A549 (cell line): ENCODE measurements around the gene FRY. TPM values are rescaled to one million over a fixed set of nuclear protein-coding genes. Genes with fewer than 3 reads are reported as not detected.

Source experiments
- ATAC-seq, 2 experiments: fragments of 200-7000 bp in 1 of 2; fragments of >200 bp in 1 of 2; cut with Nextera tagmentation in 1 of 2; cut with Tn5 transposase in 1 of 2; 3 replicates each; pipeline versions ENCODE4 v1.8.0 to v1.9.1; 2018 to 2020; ENCODE audit warnings: mild to moderate bottlenecking in 1 of 2, moderate library complexity in 1 of 2
- CTCF ChIA-PET: fragments of 300-600 bp; sonication (Branson Sonifier 250); formaldehyde crosslinking; extraction: SDS; loops from one replicate; lab custom pipeline; 2021; ENCODE audit warnings: antibody characterized with exemption, inconsistent platforms; lab: Yijun Ruan, JAX
- POLR2A ChIA-PET: fragments of 350-600 bp; formaldehyde crosslinking; extraction: SDS; loops from one replicate; lab custom pipeline; 2021; ENCODE audit warnings: antibody characterized with exemption, inconsistent platforms; lab: Yijun Ruan, JAX
- DNase-seq, 2 experiments: peaks; one replicate each; pipeline versions ENCODE4 v3.0.0 to v3.0.0-alpha.2; 2011 to 2016; ENCODE audit warnings: low read depth in 1 of 2, low spot score in 1 of 2
- FAIRE-seq: peaks from 2 replicates; lab custom pipeline; 2011; peaks lifted over from hg19 to GRCh38; lab: Jason Lieb, UNC
- H3K27ac ChIP-seq, 2 experiments: fragments of >200 bp; sonication (Bioruptor Twin); formaldehyde crosslinking; 3 replicates each; pipeline ENCODE4 v1.5.1; 2016 to 2017
- H3K4me1 ChIP-seq: fragments of >200 bp; sonication (Bioruptor Twin); formaldehyde crosslinking; 3 replicates; pipeline ENCODE4 v1.6.1; 2016
- H3K4me2 ChIP-seq: fragments of >200 bp; sonication (Bioruptor Twin); formaldehyde crosslinking; 3 replicates; pipeline ENCODE4 v1.6.1; 2016
- H3K4me3 ChIP-seq: fragments of >200 bp; sonication (Bioruptor Twin); formaldehyde crosslinking; 3 replicates; pipeline ENCODE4 v1.5.1; 2016
- H3K9me3 ChIP-seq: fragments of >200 bp; sonication (Bioruptor Twin); formaldehyde crosslinking; 3 replicates; pipeline ENCODE4 v1.6.1; 2016
- CBX8 ChIP-seq: fragments of 200-600 bp; sonication (generic); IDR thresholded peaks from 2 replicates; pipeline ENCODE4 v1.6.1; 2016
- CHD4 ChIP-seq: fragments of 200-600 bp; sonication (generic); IDR thresholded peaks from 2 replicates; pipeline ENCODE4 v1.6.1; 2016; ENCODE audit warnings: antibody characterized with exemption, mild to moderate bottlenecking, borderline replicate concordance
- EHMT2 ChIP-seq: fragments of 200-600 bp; sonication (generic); IDR thresholded peaks from 2 replicates; pipeline ENCODE4 v1.6.1; 2016; ENCODE audit warnings: antibody characterized with exemption, low read depth, mild to moderate bottlenecking, moderate library complexity
- GATA3 ChIP-seq: IDR thresholded peaks from 2 replicates; pipeline ENCODE4 v1.6.1; 2012; ENCODE audit warnings: borderline replicate concordance
- HEYL ChIP-seq: fragments of 250-450 bp; sonication (Bioruptor Pico); IDR thresholded peaks from 2 replicates; pipeline ENCODE4 v1.8.0; 2021; ENCODE audit warnings: mild to moderate bottlenecking, moderate library complexity
- HOXA7 ChIP-seq: fragments of 250-450 bp; sonication (Bioruptor Pico); IDR thresholded peaks from 2 replicates; pipeline ENCODE4 v1.5.0; 2020; ENCODE audit warnings: mild to moderate bottlenecking, moderate library complexity
- HOXB5 ChIP-seq: fragments of 250-450 bp; sonication (Bioruptor Pico); IDR thresholded peaks from 2 replicates; pipeline ENCODE4 v1.5.0; 2020; ENCODE audit warnings: mild to moderate bottlenecking, moderate library complexity
- JUN ChIP-seq, 2 experiments: fragments of >200 bp; sonication (Bioruptor Twin); formaldehyde crosslinking; IDR thresholded peaks; 2 replicates in 1 of 2; 3 replicates in 1 of 2; pipeline ENCODE4 v1.6.1; 2016 to 2017
- KDM5A ChIP-seq: fragments of 200-600 bp; sonication (generic); IDR thresholded peaks from 2 replicates; pipeline ENCODE4 v1.6.1; 2016; ENCODE audit warnings: antibody characterized with exemption, mild to moderate bottlenecking
- NFE2L2 ChIP-seq: fragments of 150-350 bp; conservative IDR thresholded peaks from 2 replicates; pipeline ENCODE4 v1.6.1; 2014; ENCODE audit warnings: low read length
- NPAS2 ChIP-seq: fragments of 250-450 bp; sonication (Bioruptor Pico); IDR thresholded peaks from 2 replicates; pipeline ENCODE4 v1.8.0; 2022; ENCODE audit warnings: mild to moderate bottlenecking, moderate library complexity, borderline replicate concordance
- POLR2A ChIP-seq: IDR thresholded peaks from 2 replicates; pipeline ENCODE4 v1.6.1; 2012; ENCODE audit warnings: mild to moderate bottlenecking, low read length
- RARB ChIP-seq: fragments of 250-450 bp; sonication (Bioruptor Pico); IDR thresholded peaks from 2 replicates; pipeline ENCODE4 v1.8.0; 2021; ENCODE audit warnings: mild to moderate bottlenecking, moderate library complexity
- RCOR1 ChIP-seq: fragments of 150-350 bp; IDR thresholded peaks from 2 replicates; pipeline ENCODE4 v1.6.1; 2014; ENCODE audit warnings: antibody characterized with exemption, low read length, low read depth
- SREBF2 ChIP-seq: fragments of 450-650 bp; IDR thresholded peaks from 2 replicates; pipeline ENCODE4 v1.6.1; 2014; ENCODE audit warnings: mild to moderate bottlenecking, moderate library complexity
- TP53 ChIP-seq: fragments of 250-450 bp; sonication (Bioruptor Pico); IDR thresholded peaks from 2 replicates; pipeline ENCODE4 v1.5.0; 2021; ENCODE audit warnings: mild to moderate bottlenecking, moderate library complexity
- ZFP36 ChIP-seq: fragments of 450-650 bp; IDR thresholded peaks from 2 replicates; pipeline ENCODE4 v1.6.1; 2014; ENCODE audit warnings: borderline replicate concordance; ENCODE audit not compliant: partially characterized antibody
- ZSCAN20 ChIP-seq: fragments of 250-450 bp; sonication (Bioruptor Pico); IDR thresholded peaks from 2 replicates; pipeline ENCODE4 v1.8.0; 2022; ENCODE audit warnings: mild to moderate bottlenecking, moderate library complexity
- WGBS: methylation state at CpG from one replicate; pipeline ENCODE4 v1.1.6; 2017; ENCODE audit errors: missing lambda C conversion rate; 5-methylcytosine and 5-hydroxymethylcytosine counted together
- polyA plus RNA-seq, 4 experiments: library from polyadenylated mRNA; depleted of rRNA in 3 of 4; stranded (reverse); fragments of >200 nt; fragmentation: RNase III in 1 of 4; extraction: RNeasy Plus Mini Kit Qiagen cat#74134 plus additional on column Dnase treatment in 1 of 4; gene quantifications; 2 replicates in 3 of 4; 3 replicates in 1 of 4; pipeline ENCODE4 v1.2.3, GENCODE V29; 2011 to 2017
- TF ChIP-seq, protein P1 (sequence below): IDR thresholded peaks from 2 replicates; pipeline ENCODE4 v1.6.1; 2012
- TF ChIP-seq, protein P2 (sequence below): fragments of >200 bp; sonication (Bioruptor Twin); formaldehyde crosslinking; IDR thresholded peaks from 3 replicates; pipeline ENCODE4 v1.6.1; 2016
- TF ChIP-seq, protein P3 (sequence below): fragments of >200 bp; sonication (Bioruptor Twin); formaldehyde crosslinking; IDR thresholded peaks from 2 replicates; pipeline ENCODE4 v1.6.1; 2016
- TF ChIP-seq, protein P4 (sequence below): fragments of 250-450 bp; sonication (Bioruptor Pico); IDR thresholded peaks from 2 replicates; pipeline ENCODE4 v1.5.0; 2020; ENCODE audit warnings: low read depth, mild to moderate bottlenecking, moderate library complexity

The FRY gene
- polyA plus RNA-seq, 2 of the 4 experiments (the other 2 are of a cell fraction) = 0.08 to 0.26 TPM

DNA sequence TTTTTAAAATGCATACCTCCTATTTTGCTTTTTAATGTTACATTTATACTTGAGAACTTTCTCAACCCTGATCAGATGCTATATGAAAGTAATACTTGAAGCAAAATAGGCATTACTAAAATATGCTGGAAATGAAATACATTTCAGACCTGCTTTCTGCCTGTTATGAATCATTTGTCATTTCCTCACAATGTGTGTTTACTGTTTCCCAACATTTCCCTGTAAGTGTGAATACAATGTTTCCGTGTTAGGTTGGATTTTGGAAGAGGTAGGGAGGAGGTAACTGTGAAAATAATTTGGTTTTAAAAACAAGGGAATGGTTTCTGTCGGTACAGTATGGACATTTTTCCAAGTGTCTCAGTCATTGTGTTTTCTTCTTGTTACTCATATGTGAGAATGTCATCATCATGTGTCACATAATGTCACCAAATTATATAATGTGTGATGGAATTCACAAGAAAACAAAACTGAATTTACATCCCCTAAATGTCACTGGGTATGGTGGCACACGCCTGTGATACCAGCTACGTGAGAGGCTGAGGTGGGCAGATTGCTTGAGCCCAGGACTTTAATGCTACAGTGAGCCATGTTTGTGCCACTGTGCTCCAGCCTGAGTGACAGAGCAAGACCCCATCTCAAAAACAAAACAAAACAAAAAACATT lies 240.6 kb downstream of the FRY start:
- H3K4me3 ChIP-seq = no peak overlapping the region
- DNase-seq (no peak), ATAC-seq (no peak), FAIRE-seq (no peak)
- TF ChIP-seq RARB (CRISPR knock-in tag) (no peak), HOXA7 (CRISPR knock-in tag) (no peak), KDM5A (no peak), ZSCAN20 (CRISPR knock-in tag) (no peak), NFE2L2 (no peak), JUN (IDR thresholded peaks at IDR 0.05) (no peak), HEYL (CRISPR knock-in tag) (no peak), ZFP36 (no peak), POLR2A (no peak), TP53 (no peak), HOXB5 (CRISPR knock-in tag) (no peak), CHD4 (no peak), SREBF2 (no peak)
- TF ChIP-seq, protein P1, sequence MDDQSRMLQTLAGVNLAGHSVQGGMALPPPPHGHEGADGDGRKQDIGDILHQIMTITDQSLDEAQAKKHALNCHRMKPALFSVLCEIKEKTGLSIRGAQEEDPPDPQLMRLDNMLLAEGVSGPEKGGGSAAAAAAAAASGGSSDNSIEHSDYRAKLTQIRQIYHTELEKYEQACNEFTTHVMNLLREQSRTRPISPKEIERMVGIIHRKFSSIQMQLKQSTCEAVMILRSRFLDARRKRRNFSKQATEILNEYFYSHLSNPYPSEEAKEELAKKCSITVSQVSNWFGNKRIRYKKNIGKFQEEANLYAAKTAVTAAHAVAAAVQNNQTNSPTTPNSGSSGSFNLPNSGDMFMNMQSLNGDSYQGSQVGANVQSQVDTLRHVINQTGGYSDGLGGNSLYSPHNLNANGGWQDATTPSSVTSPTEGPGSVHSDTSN = no peak
- TF ChIP-seq, protein P2, sequence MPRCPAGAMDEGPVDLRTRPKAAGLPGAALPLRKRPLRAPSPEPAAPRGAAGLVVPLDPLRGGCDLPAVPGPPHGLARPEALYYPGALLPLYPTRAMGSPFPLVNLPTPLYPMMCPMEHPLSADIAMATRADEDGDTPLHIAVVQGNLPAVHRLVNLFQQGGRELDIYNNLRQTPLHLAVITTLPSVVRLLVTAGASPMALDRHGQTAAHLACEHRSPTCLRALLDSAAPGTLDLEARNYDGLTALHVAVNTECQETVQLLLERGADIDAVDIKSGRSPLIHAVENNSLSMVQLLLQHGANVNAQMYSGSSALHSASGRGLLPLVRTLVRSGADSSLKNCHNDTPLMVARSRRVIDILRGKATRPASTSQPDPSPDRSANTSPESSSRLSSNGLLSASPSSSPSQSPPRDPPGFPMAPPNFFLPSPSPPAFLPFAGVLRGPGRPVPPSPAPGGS = no peak
- TF ChIP-seq, protein P3, sequence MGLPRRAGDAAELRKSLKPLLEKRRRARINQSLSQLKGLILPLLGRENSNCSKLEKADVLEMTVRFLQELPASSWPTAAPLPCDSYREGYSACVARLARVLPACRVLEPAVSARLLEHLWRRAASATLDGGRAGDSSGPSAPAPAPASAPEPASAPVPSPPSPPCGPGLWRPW = no peak
- no peaks in the 10 kb centered on the region for H3K9me3 ChIP-seq
- WGBS = 51% methylated on average over 4 of the region's 4 CpGs
- H3K27ac ChIP-seq = no peak overlapping the region
- ChIA-PET POLR2A (no interaction called here), CTCF (no interaction called here)
- H3K4me2 ChIP-seq = no peak overlapping the region
- H3K4me1 ChIP-seq = no peaks in the 10 kb centered on the region

DNA sequence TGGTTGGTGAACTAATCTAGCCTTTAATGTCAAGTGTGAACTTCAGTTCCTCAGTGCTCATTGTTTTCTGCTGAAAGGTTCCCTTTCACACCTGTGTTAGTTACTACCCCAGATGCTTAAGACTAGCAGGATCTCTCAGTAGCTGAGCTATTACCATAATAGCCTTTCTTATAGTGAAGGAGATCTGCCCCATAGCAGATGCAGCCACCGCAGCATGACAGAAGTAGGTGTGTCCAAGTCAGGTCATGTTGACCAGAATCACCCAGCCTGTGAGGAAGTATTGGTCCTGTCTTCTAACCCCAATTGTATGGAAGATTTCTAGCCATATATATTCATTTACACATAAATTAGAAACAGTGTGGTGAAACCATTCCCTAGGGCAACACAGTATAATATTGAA lies 246.3 kb downstream of the FRY start:
- FAIRE-seq = no peak
- ChIA-PET CTCF (no interaction called here), POLR2A (no interaction called here)
- Histone ChIP-seq H3K9me3 (no peaks in the 10 kb centered on the region), H3K4me1 (no peaks in the 10 kb centered on the region), H3K4me3 (no peak overlapping the region), H3K4me2 (no peak overlapping the region), H3K27ac (no peak overlapping the region)
- 93% methylated on average over 1 of the region's 1 CpG for WGBS
- no peak for ATAC-seq
- DNase-seq = no peak
- TF ChIP-seq NFE2L2 (no peak), CBX8 (no peak), NPAS2 (CRISPR knock-in tag) (no peak), JUN (IDR thresholded peaks at IDR 0.05) (no peak), RARB (CRISPR knock-in tag) (no peak), HOXB5 (CRISPR knock-in tag) (no peak)

DNA sequence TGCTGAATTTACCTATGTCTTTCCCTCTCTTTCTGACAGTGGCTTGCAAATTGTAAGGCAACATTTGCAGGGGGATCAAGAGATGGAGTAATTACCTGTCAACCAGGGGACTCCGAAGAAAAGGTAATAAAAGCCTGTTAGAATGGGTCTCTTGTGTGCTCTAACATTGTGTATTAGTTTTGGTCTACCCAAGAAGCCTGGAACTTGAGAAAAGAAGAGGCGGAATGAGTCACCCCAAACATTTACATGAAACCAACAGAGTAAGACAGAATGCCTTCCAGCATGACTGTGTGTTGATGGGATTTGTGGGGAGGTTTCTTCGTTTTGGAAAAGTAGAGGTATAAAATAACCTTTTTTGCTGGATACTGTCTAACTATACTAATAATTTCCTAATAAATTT lies 246.9 kb downstream of the FRY start:
- CTCF ChIA-PET = no interaction called here
- no peak for ATAC-seq
- POLR2A ChIA-PET = no interaction called here
- no peaks in the 10 kb centered on the region for H3K9me3 ChIP-seq
- no peak overlapping the region for H3K27ac ChIP-seq
- 33% methylated on average over 3 of the region's 3 CpGs for whole genome bisulfite sequencing
- FAIRE-seq = no peak
- TF ChIP-seq, protein P4, sequence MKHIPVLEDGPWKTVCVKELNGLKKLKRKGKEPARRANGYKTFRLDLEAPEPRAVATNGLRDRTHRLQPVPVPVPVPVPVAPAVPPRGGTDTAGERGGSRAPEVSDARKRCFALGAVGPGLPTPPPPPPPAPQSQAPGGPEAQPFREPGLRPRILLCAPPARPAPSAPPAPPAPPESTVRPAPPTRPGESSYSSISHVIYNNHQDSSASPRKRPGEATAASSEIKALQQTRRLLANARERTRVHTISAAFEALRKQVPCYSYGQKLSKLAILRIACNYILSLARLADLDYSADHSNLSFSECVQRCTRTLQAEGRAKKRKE (CRISPR knock-in tag) = no peak
- TF ChIP-seq EHMT2 (no peak), NFE2L2 (no peak), CBX8 (no peak), RCOR1 (no peak), GATA3 (no peak)
- no peak for DNase-seq
- no peaks in the 10 kb centered on the region for H3K4me1 ChIP-seq
- H3K4me3 ChIP-seq = no peak overlapping the region
- H3K4me2 ChIP-seq = no peak overlapping the region
